Omental fat pad (tissue), 4 donors: ENCODE data around the gene TAF5L. TPM values are rescaled to one million over a fixed set of nuclear protein-coding genes. Genes with fewer than 3 reads are reported as not detected.

ENCODE experiments used
- ATAC-seq: fragments of 150-250 bp; one replicate; pipeline ENCODE4 v1.9.1; 2016; ENCODE audit warnings: mild to moderate bottlenecking, moderate library complexity; ENCODE audit not compliant: low FRiP score
- DNase-seq: peaks from one replicate; pipeline ENCODE4 v3.0.0-alpha.2; 2019; ENCODE audit warnings: low spot score
- CTCF ChIP-seq, 3 donors: fragments of 450-650 bp; IDR thresholded peaks; one replicate each; pipeline ENCODE4 v1.5.1; 2016 to 2017; ENCODE audit warnings: antibody characterized with exemption in 3 of 3, mild to moderate bottlenecking in 3 of 3, moderate library complexity in 2 of 3
- total RNA-seq, 4 donors: library from RNA; depleted of rRNA; stranded (reverse); fragments of >200 nt; gene quantifications; one replicate each; pipeline ENCODE4 v1.1.0, GENCODE V29; 2016

TAF5L gene
- total RNA-seq, 4 donors from 2014 or later = 18.6 to 27.4 (median 20.5) TPM

DNA sequence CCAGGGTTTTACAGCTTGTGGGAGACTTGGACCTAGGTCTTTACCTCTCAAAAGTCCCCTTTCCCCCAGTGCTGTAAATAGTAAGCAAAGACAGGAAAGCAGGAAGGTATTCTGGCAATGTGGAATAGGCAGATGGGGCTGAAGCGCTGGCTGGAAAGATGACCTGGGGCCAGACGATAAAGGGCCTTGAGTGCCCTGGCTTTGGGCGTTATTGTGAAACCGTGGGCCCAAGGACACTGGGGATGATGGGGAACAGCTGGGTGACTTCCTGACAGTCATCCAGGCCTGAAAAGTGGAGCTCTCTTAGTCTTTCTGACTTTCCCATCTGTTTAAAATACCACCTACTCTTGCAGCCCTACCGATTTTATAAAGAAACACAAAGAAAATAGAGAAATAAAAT, 16.5 kb upstream of the TAF5L start:
- no peak for DNase-seq
- no peak for TF ChIP-seq CTCF (IDR thresholded peaks at IDR 0.05)
- no peak for ATAC-seq

DNA sequence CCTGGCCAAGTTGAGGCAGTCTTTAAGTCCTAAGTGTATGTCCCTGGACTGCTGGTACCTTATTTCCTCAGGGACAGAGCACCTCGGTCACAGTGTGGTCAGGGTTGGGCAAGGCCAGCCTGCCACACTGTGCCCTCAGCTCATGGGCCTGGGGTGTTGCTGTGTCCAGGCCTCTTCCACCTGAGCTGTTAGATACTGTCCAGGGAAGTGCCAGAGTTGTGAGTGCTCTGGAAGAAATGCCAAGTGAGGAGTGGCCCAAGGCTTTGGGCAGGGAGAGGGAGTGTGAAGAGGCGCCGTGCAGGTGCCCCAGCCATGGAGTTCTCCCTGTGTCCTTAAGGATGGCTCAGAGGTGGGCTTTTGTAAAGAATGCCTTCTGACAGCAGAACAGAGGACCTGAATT, 15.4 kb upstream of the TAF5L start:
- ATAC-seq = peak; percentile 20
- no peak for TF ChIP-seq CTCF (IDR thresholded peaks at IDR 0.05)
- no peak for DNase-seq

DNA sequence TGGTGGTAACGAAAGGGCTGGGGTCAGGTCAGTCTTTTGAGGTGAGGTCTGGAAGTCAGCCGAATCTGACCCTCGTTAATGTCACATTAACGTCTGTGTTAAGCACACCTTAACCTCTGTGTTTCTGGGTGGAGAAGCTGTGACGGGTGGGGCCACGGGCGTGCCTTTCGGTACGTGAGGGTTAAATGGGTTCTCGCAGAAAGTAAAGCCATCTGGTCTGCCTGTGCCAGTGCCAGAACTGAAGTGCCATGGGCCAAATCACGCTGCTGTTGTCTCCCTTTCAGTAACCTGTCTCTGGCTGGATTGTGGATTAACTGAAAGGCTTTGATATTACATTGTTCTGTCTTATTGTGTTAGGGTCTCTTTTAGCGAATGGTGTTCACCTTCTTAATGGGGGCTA, 14.5 kb upstream of the TAF5L start:
- DNase-seq (no peak), ATAC-seq (no peak)
- no peak for TF ChIP-seq CTCF (IDR thresholded peaks at IDR 0.05)

GRCh38 chr1:229637746-229638145, 11.8 kb upstream of the TAF5L start:
- no peak for DNase-seq
- TF ChIP-seq CTCF (IDR thresholded peaks at IDR 0.05) = no peak
- no peak for ATAC-seq

- DNase-seq (no peak), ATAC-seq (no peak)
- TF ChIP-seq CTCF (IDR thresholded peaks at IDR 0.05) = no peak
These were observed 10.1 kb upstream of the TAF5L start for GRCh38 chr1:229636042-229636441.

GRCh38 chr1:229631966-229632365, 6.0 kb upstream of the TAF5L start:
- ATAC-seq (no peak), DNase-seq (no peak)
- no peak for TF ChIP-seq CTCF (IDR thresholded peaks at IDR 0.05)

DNA sequence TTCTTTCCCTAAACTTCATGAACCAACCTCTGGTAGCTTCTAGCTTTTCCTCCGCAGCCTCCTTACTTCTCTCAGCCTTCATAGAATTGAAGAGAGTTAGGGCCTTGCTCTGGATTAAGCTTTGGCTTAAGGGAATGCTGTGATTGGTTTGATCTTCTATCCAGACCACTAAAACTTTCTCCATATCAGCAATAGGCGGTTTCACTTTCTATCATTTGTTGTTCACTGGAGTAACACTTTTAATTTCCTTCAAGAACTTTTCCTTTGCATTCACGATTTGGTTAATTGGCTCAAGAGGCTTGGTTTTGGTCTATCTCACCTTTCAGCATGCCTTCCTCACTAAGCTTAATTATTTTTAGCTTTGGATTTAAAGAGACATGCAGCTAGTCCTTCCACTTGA, 5.2 kb upstream of the TAF5L start:
- DNase-seq = no peak
- TF ChIP-seq CTCF (IDR thresholded peaks at IDR 0.05) = no peak
- no peak for ATAC-seq
